ENCODE measurements around the gene RPL36. TPM values are rescaled to one million over a fixed set of nuclear protein-coding genes. Genes with fewer than 3 reads are reported as not detected.

Gene RPL36
- total RNA-seq, 1 experiment from 2014 or later = 497 TPM

- H3K4me3 Mint-ChIP-seq (ENCODE audit: low read depth, unreplicated experiment) = no peak overlapping the region
- no peaks in the 10 kb centered on the region for H3K9me3 Mint-ChIP-seq (ENCODE audit: low read depth, unreplicated experiment)
- DNase-seq = no peak
- CTCF ChIA-PET = interaction anchor here (1.3 kb wide), 1 partner anchor 16 kb away, joined by 3 read pairs; the partner anchor contains the start of gene RPL36
- H3K27me3 Mint-ChIP-seq (ENCODE audit: unreplicated experiment) = no peaks in the 10 kb centered on the region
- intact Hi-C loops (cut with micrococcal nuclease; ENCODE audit: unreplicated experiment) = no loop called here
- BruUV-seq (replicated peaks) = no TSS peak
- peaks cover 64% of the 10 kb centered on the region for H3K36me3 Mint-ChIP-seq (ENCODE audit: insufficient read depth, unreplicated experiment)
- TF ChIP-seq CTCF (IDR thresholded peaks at IDR 0.05; ENCODE audit: unreplicated experiment) = no peak
- H3K27ac Mint-ChIP-seq (ENCODE audit: unreplicated experiment) = no peak overlapping the region
- H3K4me1 Mint-ChIP-seq (ENCODE audit: low read depth, unreplicated experiment) = peaks cover 8% of the 10 kb centered on the region
These were observed 15.5 kb downstream of the RPL36 start for GRCh38 chr19:5705552-5705951.

GRCh38 chr19:5706876-5707573, 16.9 kb downstream of the RPL36 start:
- H3K27ac Mint-ChIP-seq (ENCODE audit: unreplicated experiment) = no peak overlapping the region
- BruUV-seq (replicated peaks) = no TSS peak
- TF ChIP-seq CTCF (IDR thresholded peaks at IDR 0.05; ENCODE audit: unreplicated experiment) = no peak
- intact Hi-C loops (cut with micrococcal nuclease; ENCODE audit: unreplicated experiment) = no loop called here
- no peak for DNase-seq
- H3K36me3 Mint-ChIP-seq (ENCODE audit: insufficient read depth, unreplicated experiment) = peaks cover 58% of the 10 kb centered on the region
- peaks cover 8% of the 10 kb centered on the region for H3K4me1 Mint-ChIP-seq (ENCODE audit: low read depth, unreplicated experiment)
- no peaks in the 10 kb centered on the region for H3K27me3 Mint-ChIP-seq (ENCODE audit: unreplicated experiment)
- no peak overlapping the region for H3K4me3 Mint-ChIP-seq (ENCODE audit: low read depth, unreplicated experiment)
- no peaks in the 10 kb centered on the region for H3K9me3 Mint-ChIP-seq (ENCODE audit: low read depth, unreplicated experiment)
- CTCF ChIA-PET = no interaction called here

- Mint-ChIP-seq H3K27ac (ENCODE audit: unreplicated experiment) (no peak overlapping the region), H3K4me1 (ENCODE audit: low read depth, unreplicated experiment) (peaks cover 8% of the 10 kb centered on the region), H3K9me3 (ENCODE audit: low read depth, unreplicated experiment) (no peaks in the 10 kb centered on the region), H3K36me3 (ENCODE audit: insufficient read depth, unreplicated experiment) (peaks cover 65% of the 10 kb centered on the region), H3K27me3 (ENCODE audit: unreplicated experiment) (no peaks in the 10 kb centered on the region), H3K4me3 (ENCODE audit: low read depth, unreplicated experiment) (no peak overlapping the region)
- BruUV-seq (replicated peaks) = no TSS peak
- no peak for DNase-seq
- no peak for TF ChIP-seq CTCF (IDR thresholded peaks at IDR 0.05; ENCODE audit: unreplicated experiment)
- intact Hi-C loops (cut with micrococcal nuclease; ENCODE audit: unreplicated experiment) = no loop called here
- CTCF ChIA-PET = no interaction called here
These were observed 17.8 kb downstream of the RPL36 start for GRCh38 chr19:5707576-5708575.

- CTCF ChIA-PET = interaction anchor here (0.6 kb wide), 1 partner anchor 27 kb away, joined by 5 read pairs; no protein-coding TSS in a partner anchor
- no peak overlapping the region for H3K4me3 Mint-ChIP-seq (ENCODE audit: low read depth, unreplicated experiment)
- DNase-seq = no peak
- H3K27ac Mint-ChIP-seq (ENCODE audit: unreplicated experiment) = no peak overlapping the region
- H3K9me3 Mint-ChIP-seq (ENCODE audit: low read depth, unreplicated experiment) = no peaks in the 10 kb centered on the region
- H3K4me1 Mint-ChIP-seq (ENCODE audit: low read depth, unreplicated experiment) = no peaks in the 10 kb centered on the region
- intact Hi-C loops (cut with micrococcal nuclease; ENCODE audit: unreplicated experiment) = no loop called here
- TF ChIP-seq CTCF (IDR thresholded peaks at IDR 0.05; ENCODE audit: unreplicated experiment) = no peak
- no TSS peak for BruUV-seq (replicated peaks)
- no peaks in the 10 kb centered on the region for H3K27me3 Mint-ChIP-seq (ENCODE audit: unreplicated experiment)
- H3K36me3 Mint-ChIP-seq (ENCODE audit: insufficient read depth, unreplicated experiment) = peaks cover 56% of the 10 kb centered on the region
These were observed 20.9 kb downstream of the RPL36 start for GRCh38 chr19:5711025-5711424.
